HepG2 (cell line): ENCODE measurements around the gene STKLD1. TPM values are rescaled to one million over a fixed set of nuclear protein-coding genes. Genes with fewer than 3 reads are reported as not detected.

Source experiments
- ATAC-seq: fragments of 200-7000 bp; cut with Tn5 transposase; 3 replicates; pipeline ENCODE4 v1.9.1; 2020; ENCODE audit warnings: mild to moderate bottlenecking, moderate library complexity
- BruUV-seq: library from RNA; stranded (reverse); fragments of 400-500 nt; replicated peaks from 2 replicates; lab custom pipeline; 2021; lab: Mats Ljungman, UMichigan
- CTCF ChIA-PET: fragments of 300-600 bp; formaldehyde crosslinking; extraction: SDS; loops from one replicate; lab custom pipeline; 2021; ENCODE audit warnings: low total read pairs, inconsistent platforms, low intra/inter-chr PET ratio; lab: Yijun Ruan, JAX
- POLR2A ChIA-PET: fragments of 350-600 bp; sonication (Branson Sonifier 250); formaldehyde crosslinking; loops from one replicate; lab custom pipeline; 2020; ENCODE audit warnings: antibody characterized with exemption, inconsistent platforms; lab: Yijun Ruan, JAX
- DNase-seq: peaks from one replicate; pipeline ENCODE4 v3.0.0-alpha.2; 2015; ENCODE audit warnings: low spot score
- FAIRE-seq: peaks from 3 replicates; lab custom pipeline; 2011; peaks lifted over from hg19 to GRCh38; lab: Jason Lieb, UNC
- H2AFZ ChIP-seq: one replicate; pipeline ENCODE4 v1.6.1; 2011; ENCODE audit warnings: low read length, inconsistent platforms
- H3K27ac ChIP-seq: fragments of 300-600 bp; 3 replicates; pipeline ENCODE4 v1.8.0; 2011; ENCODE audit warnings: mixed run types, mild to moderate bottlenecking, mixed read lengths, low read length, inconsistent platforms; ENCODE audit not compliant: insufficient read depth; ENCODE audit errors: extremely low read length
- H3K27me3 ChIP-seq, 2 experiments: fragments of 200-600 bp in 1 of 2; 2 replicates in 1 of 2; 3 replicates in 1 of 2; pipeline versions ENCODE4 v1.6.0 to v1.8.0; 2011; ENCODE audit warnings: low read length in 2 of 2, mild to moderate bottlenecking in 2 of 2, moderate library complexity in 2 of 2, inconsistent platforms in 1 of 2; ENCODE audit not compliant: insufficient read depth in 2 of 2, control insufficient read depth in 1 of 2
- H3K36me3 ChIP-seq, 2 experiments: fragments of 200-600 bp in 1 of 2; replicated peaks in 1 of 2; 2 replicates in 1 of 2; 3 replicates in 1 of 2; pipeline versions ENCODE4 v1.5.1 to v1.8.0; 2011; ENCODE audit warnings: low read length in 2 of 2, inconsistent platforms in 1 of 2; ENCODE audit not compliant: insufficient read depth in 2 of 2, control insufficient read depth in 1 of 2
- H3K4me1 ChIP-seq: 2 replicates; pipeline ENCODE4 v1.5.1; 2012; ENCODE audit warnings: low read length, inconsistent platforms; ENCODE audit not compliant: insufficient read depth
- H3K4me2 ChIP-seq: 2 replicates; pipeline ENCODE4 v1.6.0; 2011; ENCODE audit warnings: low read depth, low read length, inconsistent platforms
- H3K4me3 ChIP-seq, 3 experiments: fragments of 200-600 bp in 1 of 3; sonication (generic), shearing (Covaris generic) in 1 of 3; replicated peaks in 1 of 3; 2 replicates each; pipeline ENCODE4 v1.5.1; 2011 to 2016; ENCODE audit warnings: low read length in 3 of 3, inconsistent platforms in 2 of 3, low read depth in 2 of 3, mild to moderate bottlenecking in 2 of 3, control low read depth in 1 of 3, mixed read lengths in 1 of 3; ENCODE audit not compliant: insufficient read depth in 1 of 3
- H3K79me2 ChIP-seq: one replicate; pipeline ENCODE4 v1.6.1; 2011; ENCODE audit warnings: low read length, inconsistent platforms; ENCODE audit not compliant: insufficient read depth
- H3K9ac ChIP-seq: 2 replicates; pipeline ENCODE4 v1.6.0; 2011; ENCODE audit warnings: mild to moderate bottlenecking, low read depth, low read length, inconsistent platforms; ENCODE audit not compliant: insufficient read depth
- H3K9me3 ChIP-seq: 2 replicates; pipeline ENCODE4 v1.5.1; 2012; ENCODE audit warnings: mild to moderate bottlenecking, low read length
- H4K20me1 ChIP-seq: 2 replicates; pipeline ENCODE4 v1.6.0; 2011; ENCODE audit warnings: inconsistent platforms, mild to moderate bottlenecking, low read length, moderate library complexity; ENCODE audit not compliant: insufficient read depth
- ARNTL ChIP-seq: sonication (generic); formaldehyde crosslinking; IDR thresholded peaks from 2 replicates; pipeline ENCODE4 v1.4.0; 2020; ENCODE audit warnings: mild to moderate bottlenecking, missing genetic modification reagents
- ATF7 ChIP-seq, 2 experiments: fragments of 450-650 bp in 1 of 2; sonication (generic) in 1 of 2; formaldehyde crosslinking in 1 of 2; IDR thresholded peaks; 2 replicates each; pipeline versions ENCODE4 v1.4.0 to v1.6.1; 2016 to 2020; ENCODE audit warnings: antibody characterized with exemption in 1 of 2, mild to moderate bottlenecking in 1 of 2, missing genetic modification reagents in 1 of 2
- BCL6 ChIP-seq: IDR thresholded peaks from 2 replicates; pipeline ENCODE4 v1.6.1; 2016; ENCODE audit warnings: missing genetic modification reagents, missing compliant biosample characterization
- ETV6 ChIP-seq: sonication (generic); formaldehyde crosslinking; conservative IDR thresholded peaks from 2 replicates; pipeline ENCODE4 v1.4.0; 2020; ENCODE audit warnings: missing genetic modification reagents
- FOXK1 ChIP-seq: sonication (generic); formaldehyde crosslinking; IDR thresholded peaks from 2 replicates; pipeline ENCODE4 v1.4.0; 2020; ENCODE audit warnings: low read depth, missing genetic modification reagents, borderline replicate concordance
- MAFK ChIP-seq, 2 experiments: IDR thresholded peaks in 1 of 2; conservative IDR thresholded peaks in 1 of 2; 2 replicates each; pipeline ENCODE4 v1.6.1; 2011; ENCODE audit warnings: improper control_type of control experiment in 2 of 2, low read length in 2 of 2
- MBNL3 ChIP-seq: fragments of 250-450 bp; sonication (Bioruptor Pico); conservative IDR thresholded peaks from 2 replicates; pipeline ENCODE4 v1.8.0; 2022; ENCODE audit warnings: mild to moderate bottlenecking, inconsistent platforms
- NR2F1 ChIP-seq, 2 experiments: fragments of 450-650 bp in 1 of 2; formaldehyde crosslinking in 1 of 2; IDR thresholded peaks; 2 replicates each; pipeline versions ENCODE4 v1.5.0 to v1.6.1; 2016 to 2020; ENCODE audit warnings: mild to moderate bottlenecking in 1 of 2, missing compliant biosample characterization in 1 of 2, missing genetic modification reagents in 1 of 2, moderate library complexity in 1 of 2
- NR2F2 ChIP-seq: IDR thresholded peaks from 2 replicates; pipeline ENCODE4 v1.6.1; 2012; ENCODE audit warnings: low read depth, inconsistent platforms, borderline replicate concordance
- POLR2AphosphoS2 ChIP-seq: IDR thresholded peaks from 2 replicates; pipeline ENCODE4 v1.6.1; 2011; ENCODE audit warnings: low read depth, low read length, improper control_type of control experiment
- RBFOX2 ChIP-seq: fragments of 200-400 bp; formaldehyde crosslinking; IDR thresholded peaks from 2 replicates; pipeline ENCODE4 v1.6.1; 2017; ENCODE audit warnings: low read depth, mild to moderate bottlenecking, low read length
- SOX13 ChIP-seq, 3 experiments: fragments of 450-650 bp in 1 of 3; sonication (generic) in 1 of 3; formaldehyde crosslinking in 1 of 3; IDR thresholded peaks in 2 of 3; conservative IDR thresholded peaks in 1 of 3; 2 replicates each; pipeline versions ENCODE4 v1.5.0 to v1.6.1; 2016 to 2020; ENCODE audit warnings: antibody characterized with exemption in 1 of 3, mild to moderate bottlenecking in 1 of 3, missing compliant biosample characterization in 1 of 3, missing genetic modification reagents in 1 of 3, moderate library complexity in 1 of 3
- THYN1 ChIP-seq: sonication (generic); formaldehyde crosslinking; IDR thresholded peaks from 2 replicates; pipeline ENCODE4 v1.8.1; 2023; ENCODE audit warnings: low read depth, mild to moderate bottlenecking, moderate library complexity, missing genetic modification reagents, borderline replicate concordance
- TOE1 ChIP-seq: sonication (generic); formaldehyde crosslinking; IDR thresholded peaks from 2 replicates; pipeline ENCODE4 v1.4.0; 2020; ENCODE audit warnings: mild to moderate bottlenecking, missing genetic modification reagents
- ZNF687 ChIP-seq: sonication (generic); formaldehyde crosslinking; IDR thresholded peaks from 2 replicates; pipeline ENCODE4 v1.5.1; 2020; ENCODE audit warnings: mild to moderate bottlenecking, missing genetic modification reagents, moderate library complexity
- ZNF800 ChIP-seq: sonication (generic); formaldehyde crosslinking; IDR thresholded peaks from 2 replicates; pipeline ENCODE4 v1.4.0; 2020; ENCODE audit warnings: missing genetic modification reagents
- ZSCAN21 ChIP-seq: sonication (generic); formaldehyde crosslinking; IDR thresholded peaks from 2 replicates; pipeline ENCODE4 v1.8.0; 2022; ENCODE audit warnings: mild to moderate bottlenecking, missing genetic modification reagents, moderate library complexity, borderline replicate concordance
- WGBS: methylation state at CpG from one replicate; pipeline ENCODE4 v1.1.6; 2017; ENCODE audit warnings: low lambda C conversion rate; 5-methylcytosine and 5-hydroxymethylcytosine counted together
- in situ Hi-C: cut with HindIII; loops from 2 replicates; pipeline ENCODE4 v1.10.0; 2017; ENCODE audit warnings: low pct_unique_long_range_greater_than_20kb; ENCODE audit not compliant: extremely low pct_ligation_motif_present
- intact Hi-C: fragments of 100-400 bp; cut with micrococcal nuclease; formaldehyde crosslinking; loops from one replicate; pipeline ENCODE4 v1.10.0; 2022; ENCODE audit not compliant: unreplicated experiment
- polyA plus RNA-seq, 8 experiments: library from polyadenylated mRNA; depleted of rRNA in 3 of 8; stranded (reverse) in 7 of 8; unstranded in 1 of 8; fragments of >200 nt; fragmentation: Illumina TruSeq in 4 of 8; extraction: Trizol in 4 of 8; gene quantifications; 2 replicates each; pipeline versions ENCODE4 v1.2.1 to v1.2.3, GENCODE V29; 2011 to 2016; ENCODE audit warnings: low read depth in 4 of 8, missing spikeins in 1 of 8, mixed read lengths in 1 of 8; ENCODE audit not compliant: insufficient read depth in 1 of 8
- total RNA-seq, 5 experiments: library from RNA; depleted of rRNA; stranded (reverse); fragments of >200 nt; fragmentation: Illumina TruSeq; extraction: Trizol; gene quantifications; 2 replicates each; pipeline ENCODE4 v1.2.3, GENCODE V29; 2016; ENCODE audit warnings: low read depth in 1 of 5

Gene STKLD1
- total and polyA plus RNA-seq, 2 of the 13 experiments (the other 11 are each of a cell fraction or from before 2014, with no cell fraction given): 1.5 to 2.2 TPM

- no peak for TF ChIP-seq THYN1 (CRISPR knock-in tag)
- 0 out of 2 replicates have a peak, but pooled peaks have one; percentile 11 for TF ChIP-seq RBFOX2
- no peak for TF ChIP-seq MAFK (conservative IDR thresholded peaks at IDR 0.05 in 1 of 2, IDR thresholded peaks at IDR 0.05 in 1 of 2; ENCODE audit: low read length in 2 of 2)
- no peak for TF ChIP-seq MBNL3 (CRISPR knock-in tag)
- no peak for TF ChIP-seq ETV6 (CRISPR knock-in tag)
Measured at GRCh38 chr9:133371261-133371711, 4.9 kb upstream of the STKLD1 start (continued).

GRCh38 chr9:133372144-133372543 lies 4.0 kb upstream of the STKLD1 start:
- DNase-seq: no peak
- peaks cover 84% of the 10 kb centered on the region for H3K79me2 ChIP-seq
- POLR2A ChIA-PET: interaction anchor here (1.1 to 1.8 kb wide), 5 partner anchors 9 to 24 kb away, joined by 3 to 7 read pairs (median 3); partner anchors contain the start of genes MED22 and RPL7A
- in situ Hi-C loops: no loop called here
- CTCF ChIA-PET: no interaction called here
- no peak overlapping the region for H2AFZ ChIP-seq
- H3K4me1 ChIP-seq: peaks cover 68% of the 10 kb centered on the region
- no peak overlapping the region for H3K4me3 ChIP-seq
- no peaks in the 10 kb centered on the region for H3K27me3 ChIP-seq
- H4K20me1 ChIP-seq: peaks cover 80% of the 10 kb centered on the region
- peak overlapping the region; percentile 30 for H3K4me2 ChIP-seq
- ATAC-seq: no peak
- H3K9ac ChIP-seq: peak overlapping the region; percentile 13; the same call in 1 of the 2 replicates
- no peak overlapping the region for H3K27ac ChIP-seq
- WGBS: 82% methylated on average over 2 of the region's 7 CpGs
- H3K9me3 ChIP-seq: no peaks in the 10 kb centered on the region
- intact Hi-C loops: no loop called here
- no peak for FAIRE-seq
- no TSS peak for BruUV-seq
- H3K36me3 ChIP-seq: peaks cover 11 to 62% of the 10 kb centered on the region in 2 experiments
- TF ChIP-seq ZNF800 (CRISPR knock-in tag) (no peak), NR2F2 (no peak), ARNTL (CRISPR knock-in tag) (no peak), ZSCAN21 (no peak), SOX13 (IDR thresholded peaks at IDR 0.05) (no peak), SOX13 (CRISPR knock-in tag; conservative IDR thresholded peaks at IDR 0.05 in 1 of 2, IDR thresholded peaks at IDR 0.05 in 1 of 2) (no peak), ATF7 (IDR thresholded peaks at IDR 0.05) (no peak), ATF7 (CRISPR knock-in tag; IDR thresholded peaks at IDR 0.05) (no peak), POLR2AphosphoS2 (0 out of 2 replicates have a peak, but pooled peaks have one; percentile 55), FOXK1 (CRISPR knock-in tag) (no peak), ZNF687 (CRISPR knock-in tag) (peak; percentile 9; the same call in 1 of the 2 replicates), NR2F1 (CRISPR knock-in tag; IDR thresholded peaks at IDR 0.05) (no peak), BCL6 (no peak), TOE1 (CRISPR knock-in tag) (no peak)
